Spleen (tissue), 11 donors: ENCODE measurements around the gene STAC3. TPM values are rescaled to one million over a fixed set of nuclear protein-coding genes. Genes with fewer than 3 reads are reported as not detected.

Experiments used
- DNase-seq: peaks from one replicate; pipeline ENCODE4 v3.0.0-alpha.2; 2020
- H3K27ac ChIP-seq, 8 donors: fragments of 200-600 bp; sonication (generic) in 7 of 8; 1 replicate in 4 of 8; 2 replicates in 4 of 8; pipeline versions ENCODE4 v1.5.0 to v1.8.0; 2016 to 2021; ENCODE audit warnings: inconsistent platforms in 4 of 8, mild to moderate bottlenecking in 4 of 8, moderate library complexity in 1 of 8
- H3K27me3 ChIP-seq, 7 donors: fragments of 200-600 bp; sonication (generic) in 6 of 7; replicated peaks in 1 of 7; 1 replicate in 4 of 7; 2 replicates in 3 of 7; pipeline versions ENCODE4 v1.5.0 to v1.8.0; 2016 to 2021; ENCODE audit warnings: inconsistent platforms in 3 of 7, mild to moderate bottlenecking in 1 of 7
- H3K36me3 ChIP-seq, 6 donors: fragments of 200-600 bp; sonication (generic) in 5 of 6; 1 replicate in 4 of 6; 2 replicates in 2 of 6; pipeline versions ENCODE4 v1.5.0 to v1.8.0; 2016 to 2021; ENCODE audit warnings: inconsistent platforms in 2 of 6
- H3K4me1 ChIP-seq, 6 donors: fragments of 200-600 bp; sonication (generic) in 5 of 6; 1 replicate in 3 of 6; 2 replicates in 3 of 6; pipeline versions ENCODE4 v1.5.0 to v1.8.0; 2016 to 2021; ENCODE audit warnings: inconsistent platforms in 3 of 6
- H3K4me3 ChIP-seq, 8 donors: fragments of 200-600 bp; sonication (generic) in 7 of 8; 1 replicate in 4 of 8; 2 replicates in 4 of 8; pipeline versions ENCODE4 v1.5.0 to v1.8.0; 2016 to 2021; ENCODE audit warnings: inconsistent platforms in 4 of 8, mild to moderate bottlenecking in 4 of 8, moderate library complexity in 2 of 8
- H3K9me3 ChIP-seq, 8 donors: fragments of 200-600 bp; sonication (generic) in 7 of 8; 1 replicate in 4 of 8; 2 replicates in 4 of 8; pipeline versions ENCODE4 v1.5.0 to v1.8.0; 2016 to 2021; ENCODE audit warnings: inconsistent platforms in 4 of 8
- CTCF ChIP-seq, 11 experiments: fragments of 200-600 bp in 7 of 11; fragments of 450-650 bp in 4 of 11; sonication (generic) in 4 of 11; IDR thresholded peaks in 8 of 11; conservative IDR thresholded peaks in 3 of 11; 1 replicate in 7 of 11; 2 replicates in 4 of 11; pipeline versions ENCODE4 v1.4.0 to v1.8.0; 2016 to 2021; ENCODE audit warnings: antibody characterized with exemption in 11 of 11, inconsistent platforms in 4 of 11, mild to moderate bottlenecking in 1 of 11
- POLR2A ChIP-seq, 3 donors: fragments of 450-650 bp; IDR thresholded peaks; one replicate each; pipeline ENCODE4 v1.5.1; 2017; ENCODE audit warnings: antibody characterized with exemption in 3 of 3, mild to moderate bottlenecking in 1 of 3
- POLR2AphosphoS5 ChIP-seq, 3 donors: sonication (generic); formaldehyde crosslinking; IDR thresholded peaks; one replicate each; pipeline ENCODE4 v1.5.1; 2017; ENCODE audit warnings: antibody characterized with exemption in 3 of 3
- WGBS, 5 donors: extraction: QIAGEN DNeasy Blood & Tissue Kit in 3 of 5; methylation state at CpG; one replicate each; pipeline versions ENCODE4 v1.1.5 to v1.1.7; 2013 to 2018; 5-methylcytosine and 5-hydroxymethylcytosine counted together
- intact Hi-C: fragments of 100-400 bp; cut with DNase I; formaldehyde crosslinking; loops from one replicate; pipeline ENCODE4 v1.15.0; 2023; ENCODE audit warnings: low total_unique reads
- polyA plus RNA-seq, 3 donors: library from polyadenylated mRNA; stranded (reverse); fragments of 200-250 nt; gene quantifications; one replicate each; pipeline ENCODE4 v1.2.1, GENCODE V29; 2013
- total RNA-seq, 7 donors: library from RNA; depleted of rRNA in 3 of 7; stranded (reverse); fragments of >200 nt in 3 of 7; fragmentation: NEBNext Ultra II Directional in 4 of 7; extraction: Animal tissue kit (Norgen Biotek cat#: 25700) in 4 of 7; gene quantifications; one replicate each; pipeline versions ENCODE4 v1.1.0 to v1.2.1, GENCODE V29; 2016 to 2021
- donor health status: healthy with polysubstance abuse.
- donor health status: DM: no; HTN: no; CAD: no; lungs with moderate emphysema.
- donor health status: DM: no; HTN: no; CAD: no.
- donor health status: Bipolar disorder and iron deficiency.
- donor health status: healthy.
- donor health status: DM: no; HTN: no; CAD: no.
- donor health status: DM: yes; HTN: yes; CAD: no.

Gene STAC3
- total and polyA plus RNA-seq, 10 donors, result 3.4 to 16.4 (median 8.6) TPM

GRCh38 chr12:57266681-57267080 is 15.7 kb upstream of the STAC3 start:
- intact Hi-C loops, result no loop called here
- Histone ChIP-seq H3K27me3 (no peaks in the 10 kb centered on the region), H3K4me3 (no peak overlapping the region), H3K4me1 (peaks cover 3 to 19% (median 5%) of the 10 kb centered on the region in 6 donors), H3K9me3 (no peaks in the 10 kb centered on the region), H3K27ac (no peak overlapping the region), H3K36me3 (peaks cover 3 to 93% (median 58%) of the 10 kb centered on the region in 6 donors)
- TF ChIP-seq CTCF (IDR thresholded peaks at IDR 0.05 in 8 of 11, conservative IDR thresholded peaks at IDR 0.05 in 3 of 11) (no peak), POLR2AphosphoS5 (IDR thresholded peaks at IDR 0.05) (no peak), POLR2A (IDR thresholded peaks at IDR 0.05) (no peak)
- no peak for DNase-seq

DNA sequence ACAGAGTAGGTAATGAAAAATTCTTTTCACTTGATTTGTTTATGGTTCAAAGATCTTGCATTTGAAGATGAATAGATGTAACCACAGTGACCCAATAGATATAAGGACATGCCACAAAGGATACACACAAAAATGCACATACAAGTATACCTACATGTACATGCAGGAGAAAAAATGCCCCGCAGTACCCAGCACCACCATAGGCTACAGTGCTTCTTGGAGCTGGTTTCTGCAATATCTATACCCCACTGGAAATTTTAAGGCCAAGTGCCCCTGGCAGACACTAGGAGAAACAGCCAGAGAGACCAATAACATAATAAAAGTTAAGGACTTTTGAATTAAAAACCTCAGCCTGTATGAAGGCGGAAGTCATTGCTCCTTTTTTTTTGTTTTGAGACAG is 12.1 kb upstream of the STAC3 start:
- Histone ChIP-seq H3K9me3 (no peaks in the 10 kb centered on the region), H3K27ac (no peak overlapping the region), H3K4me3 (no peak overlapping the region), H3K27me3 (no peaks in the 10 kb centered on the region), H3K4me1 (peaks cover 3 to 13% (median 5%) of the 10 kb centered on the region in 6 donors), H3K36me3 (peaks cover 2 to 93% (median 63%) of the 10 kb centered on the region in 6 donors)
- no peak for DNase-seq
- 87 to 96% (median 90%) methylated on average over 2 of the region's 2 CpGs for WGBS, 5 donors
- intact Hi-C loops, result loop anchor here (5.0 kb wide), 1 partner anchor 189 kb away; no protein-coding TSS in a partner anchor
- no peak for TF ChIP-seq POLR2AphosphoS5 (IDR thresholded peaks at IDR 0.05)
- TF ChIP-seq POLR2A (IDR thresholded peaks at IDR 0.05), result no peak
- TF ChIP-seq CTCF (IDR thresholded peaks at IDR 0.05 in 8 of 11, conservative IDR thresholded peaks at IDR 0.05 in 3 of 11), result no peak

DNA sequence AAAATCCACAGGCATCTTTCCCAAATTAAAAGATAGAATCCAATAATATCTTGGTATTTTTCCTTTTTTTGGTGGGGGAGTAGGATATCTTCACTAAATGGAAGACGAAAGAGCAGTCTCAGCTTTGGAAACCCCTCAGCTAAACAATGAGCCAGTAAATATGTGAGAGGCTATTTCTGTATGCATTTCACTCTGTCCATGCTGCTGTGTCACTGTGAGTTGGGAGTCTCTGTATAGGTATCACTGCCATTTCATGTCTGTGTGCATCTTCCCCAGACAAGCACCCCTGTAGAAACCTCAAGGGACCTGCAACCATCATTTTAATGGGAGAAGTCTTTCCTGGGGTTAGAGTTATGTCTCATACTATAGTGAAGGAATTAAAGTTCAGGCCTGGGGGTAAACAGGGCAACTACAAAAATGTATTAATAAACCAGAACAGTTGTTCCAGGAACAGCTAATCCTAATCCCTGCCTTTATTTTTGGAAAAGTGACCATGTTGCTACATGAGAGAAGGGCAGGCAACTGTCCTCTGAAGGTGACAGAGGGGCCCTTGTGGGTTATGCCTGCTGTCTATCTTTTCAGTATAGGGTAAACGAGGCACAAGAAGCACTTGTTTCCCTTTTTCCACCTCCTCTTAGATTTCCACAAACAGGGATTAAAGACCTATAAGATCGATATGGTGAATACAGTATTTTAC is 11.3 kb upstream of the STAC3 start:
- no peaks in the 10 kb centered on the region for H3K27me3 ChIP-seq
- TF ChIP-seq POLR2A (IDR thresholded peaks at IDR 0.05), result no peak
- TF ChIP-seq POLR2AphosphoS5 (IDR thresholded peaks at IDR 0.05), result no peak
- TF ChIP-seq CTCF (IDR thresholded peaks at IDR 0.05 in 8 of 11, conservative IDR thresholded peaks at IDR 0.05 in 3 of 11), result no peak
- H3K4me1 ChIP-seq, result peaks cover 3 to 12% (median 5%) of the 10 kb centered on the region in 6 donors
- 83 to 95% (median 94%) methylated on average over 3 of the region's 3 CpGs for WGBS, 5 donors
- H3K9me3 ChIP-seq, result no peaks in the 10 kb centered on the region
- no peak overlapping the region for H3K27ac ChIP-seq
- intact Hi-C loops, result loop anchor here (5.0 kb wide), 1 partner anchor 190 kb away; no protein-coding TSS in a partner anchor
- peaks cover 2 to 93% (median 63%) of the 10 kb centered on the region in 6 donors for H3K36me3 ChIP-seq
- DNase-seq, result no peak
- no peak overlapping the region for H3K4me3 ChIP-seq

DNA sequence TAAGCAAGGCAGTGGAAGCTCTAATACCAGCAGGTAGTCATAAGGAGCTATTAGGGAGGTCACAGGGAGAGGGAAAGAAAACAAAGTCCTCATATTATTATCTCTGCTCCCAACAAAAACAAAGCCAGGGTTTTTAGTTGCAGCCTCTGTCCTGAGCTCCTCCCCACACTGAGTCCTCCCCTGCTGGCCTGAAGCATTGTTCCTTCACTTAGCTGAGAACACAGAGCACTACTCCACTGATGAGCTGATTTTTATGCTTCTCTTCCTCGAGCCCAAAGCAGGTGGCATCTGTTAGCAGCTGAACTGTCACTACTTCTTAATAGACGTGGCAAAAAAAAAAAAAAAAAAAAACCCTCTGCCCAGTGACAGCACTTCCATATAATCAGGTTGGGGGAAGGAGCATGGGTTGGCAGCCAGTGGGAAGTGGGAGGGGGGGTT is 10.5 kb upstream of the STAC3 start:
- H3K36me3 ChIP-seq, result peaks cover 2 to 93% (median 63%) of the 10 kb centered on the region in 6 donors

More for the DNA sequence above, 10.5 kb upstream of the STAC3 start:
- no peak for TF ChIP-seq POLR2AphosphoS5 (IDR thresholded peaks at IDR 0.05)
- no peak for TF ChIP-seq CTCF (IDR thresholded peaks at IDR 0.05 in 8 of 11, conservative IDR thresholded peaks at IDR 0.05 in 3 of 11)
- TF ChIP-seq POLR2A (IDR thresholded peaks at IDR 0.05), result no peak
- no peak for DNase-seq
- Histone ChIP-seq H3K4me1 (peaks cover 3 to 12% (median 5%) of the 10 kb centered on the region in 6 donors), H3K27me3 (no peaks in the 10 kb centered on the region), H3K4me3 (no peak overlapping the region), H3K27ac (no peak overlapping the region), H3K9me3 (no peaks in the 10 kb centered on the region)
- 52 to 81% (median 73%) methylated on average over 2 of the region's 2 CpGs for WGBS, 5 donors
- intact Hi-C loops, result loop anchor here (5.0 kb wide), 1 partner anchor 191 kb away; no protein-coding TSS in a partner anchor
